ENCODE results near the gene XRCC1. TPM values are rescaled to one million over a fixed set of nuclear protein-coding genes. Genes with fewer than 3 reads are reported as not detected.

XRCC1 gene
- total RNA-seq, 1 experiment from 2014 or later = 37.4 TPM

- Histone ChIP-seq H3K9me2 (ENCODE audit: insufficient read depth) (no peaks in the 10 kb centered on the region), H3K9ac (ENCODE audit: low read length) (no peak overlapping the region), H3K9me3 (ENCODE audit: control insufficient read depth in 1 of 2, insufficient read depth in 1 of 2, low read depth in 1 of 2, low read length in 2 of 2) (no peaks in the 10 kb centered on the region), H3K4me3 (replicated peaks in 1 of 2; ENCODE audit: low read depth in 1 of 2, low read length in 2 of 2) (no peak overlapping the region), H3K27me3 (ENCODE audit: insufficient read depth, low read length) (no peaks in the 10 kb centered on the region), H3K36me3 (ENCODE audit: control insufficient read depth in 1 of 2, insufficient read depth in 2 of 2, low read length in 2 of 2) (peaks cover 3 to 10% of the 10 kb centered on the region in 2 experiments; a peak in 3 of 4 replicates), H3K27ac (ENCODE audit: low read depth, low read length) (no peak overlapping the region), H3K4me1 (ENCODE audit: control insufficient read depth in 1 of 2, insufficient read depth in 2 of 2, low read length in 2 of 2) (no peaks in the 10 kb centered on the region), H3K4me2 (ENCODE audit: low read length) (no peak overlapping the region), H2AFZ (ENCODE audit: low read depth, low read length, poor library complexity, severe bottlenecking) (no peak overlapping the region), H4K20me1 (ENCODE audit: insufficient read depth) (no peaks in the 10 kb centered on the region), H3K79me2 (ENCODE audit: insufficient read depth, low read length) (no peaks in the 10 kb centered on the region)
- POLR2A ChIA-PET = no interaction called here
- RAD21 ChIA-PET (ENCODE audit: low non-redundant PET in 1 of 2, low total read pairs in 2 of 2, uncharacterized antibody in 2 of 2, unreplicated experiment in 2 of 2) = no interaction called here
- no TSS peak for BruUV-seq (replicated peaks)
- CTCF ChIA-PET = interaction anchor here (1.5 kb wide), 1 partner anchor 9 kb away, joined by 7 read pairs; no protein-coding TSS in a partner anchor
- intact Hi-C loops (cut with micrococcal nuclease) = no loop called here
- TF ChIP-seq CEBPB (IDR thresholded peaks at IDR 0.05; ENCODE audit: low read depth) = no peak
- TF ChIP-seq SRF (IDR thresholded peaks at IDR 0.05; ENCODE audit: low read depth) = no peak
- no peak for DNase-seq (ENCODE audit: low read depth, low spot score)
- ATAC-seq = no peak
Measured at GRCh38 chr19:43545981-43546380, 29.3 kb downstream of the XRCC1 start.

DNA sequence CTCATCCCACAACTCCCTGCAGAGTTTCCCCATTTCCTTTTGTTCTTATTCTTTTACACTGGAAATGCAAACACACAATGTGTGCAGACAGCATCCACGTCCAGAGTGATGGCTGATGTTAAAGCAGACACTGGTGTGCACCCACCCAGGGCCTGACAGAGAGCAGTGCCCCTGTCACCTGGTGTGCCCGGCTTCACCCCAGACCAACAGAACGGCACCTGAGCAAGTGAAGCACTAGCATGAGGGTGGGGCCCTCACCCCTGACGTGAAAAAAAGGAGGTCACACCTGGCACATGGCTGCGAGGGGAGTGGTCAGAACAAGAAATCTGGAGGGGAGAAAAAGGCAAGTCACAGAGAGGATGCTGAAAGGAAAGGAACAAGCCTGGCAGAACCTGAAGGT, 30.1 kb downstream of the XRCC1 start:
- no peak for ATAC-seq
- POLR2A ChIA-PET = no interaction called here
- Histone ChIP-seq H3K9me3 (ENCODE audit: control insufficient read depth in 1 of 2, insufficient read depth in 1 of 2, low read depth in 1 of 2, low read length in 2 of 2) (no peaks in the 10 kb centered on the region), H3K9ac (ENCODE audit: low read length) (no peak overlapping the region), H4K20me1 (ENCODE audit: insufficient read depth) (no peaks in the 10 kb centered on the region), H2AFZ (ENCODE audit: low read depth, low read length, poor library complexity, severe bottlenecking) (no peak overlapping the region), H3K4me3 (replicated peaks in 1 of 2; ENCODE audit: low read depth in 1 of 2, low read length in 2 of 2) (no peak overlapping the region), H3K4me1 (ENCODE audit: control insufficient read depth in 1 of 2, insufficient read depth in 2 of 2, low read length in 2 of 2) (no peaks in the 10 kb centered on the region), H3K27me3 (ENCODE audit: insufficient read depth, low read length) (no peaks in the 10 kb centered on the region), H3K4me2 (ENCODE audit: low read length) (no peak overlapping the region), H3K79me2 (ENCODE audit: insufficient read depth, low read length) (no peaks in the 10 kb centered on the region), H3K9me2 (ENCODE audit: insufficient read depth) (no peaks in the 10 kb centered on the region), H3K27ac (ENCODE audit: low read depth, low read length) (no peak overlapping the region), H3K36me3 (ENCODE audit: control insufficient read depth in 1 of 2, insufficient read depth in 2 of 2, low read length in 2 of 2) (peaks cover 3 to 10% of the 10 kb centered on the region in 2 experiments; a peak in 3 of 4 replicates)
- intact Hi-C loops (cut with micrococcal nuclease) = no loop called here
- CTCF ChIA-PET = interaction anchor here (1.5 kb wide), 1 partner anchor 10 kb away, joined by 7 read pairs; no protein-coding TSS in a partner anchor
- RAD21 ChIA-PET (ENCODE audit: low non-redundant PET in 1 of 2, low total read pairs in 2 of 2, uncharacterized antibody in 2 of 2, unreplicated experiment in 2 of 2) = no interaction called here
- no peak for TF ChIP-seq TCF7L2 (IDR thresholded peaks at IDR 0.05; ENCODE audit: borderline replicate concordance, extremely low read depth, insufficient read depth, insufficient read length)
- no peak for TF ChIP-seq SIN3A (IDR thresholded peaks at IDR 0.05; ENCODE audit: low read depth)
- TF ChIP-seq, protein P1, sequence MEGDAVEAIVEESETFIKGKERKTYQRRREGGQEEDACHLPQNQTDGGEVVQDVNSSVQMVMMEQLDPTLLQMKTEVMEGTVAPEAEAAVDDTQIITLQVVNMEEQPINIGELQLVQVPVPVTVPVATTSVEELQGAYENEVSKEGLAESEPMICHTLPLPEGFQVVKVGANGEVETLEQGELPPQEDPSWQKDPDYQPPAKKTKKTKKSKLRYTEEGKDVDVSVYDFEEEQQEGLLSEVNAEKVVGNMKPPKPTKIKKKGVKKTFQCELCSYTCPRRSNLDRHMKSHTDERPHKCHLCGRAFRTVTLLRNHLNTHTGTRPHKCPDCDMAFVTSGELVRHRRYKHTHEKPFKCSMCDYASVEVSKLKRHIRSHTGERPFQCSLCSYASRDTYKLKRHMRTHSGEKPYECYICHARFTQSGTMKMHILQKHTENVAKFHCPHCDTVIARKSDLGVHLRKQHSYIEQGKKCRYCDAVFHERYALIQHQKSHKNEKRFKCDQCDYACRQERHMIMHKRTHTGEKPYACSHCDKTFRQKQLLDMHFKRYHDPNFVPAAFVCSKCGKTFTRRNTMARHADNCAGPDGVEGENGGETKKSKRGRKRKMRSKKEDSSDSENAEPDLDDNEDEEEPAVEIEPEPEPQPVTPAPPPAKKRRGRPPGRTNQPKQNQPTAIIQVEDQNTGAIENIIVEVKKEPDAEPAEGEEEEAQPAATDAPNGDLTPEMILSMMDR (IDR thresholded peaks at IDR 0.05 in 2 of 3, conservative IDR thresholded peaks at IDR 0.05 in 1 of 3; ENCODE audit: borderline replicate concordance in 1 of 3, insufficient read depth in 1 of 3, low read depth in 2 of 3, low read length in 2 of 3) = no peak
- TF ChIP-seq ZFX (IDR thresholded peaks at IDR 0.05) = no peak
- TF ChIP-seq EZH2phosphoT487 (IDR thresholded peaks at IDR 0.05; ENCODE audit: borderline replicate concordance) = no peak
- TF ChIP-seq JUND (IDR thresholded peaks at IDR 0.05) = no peak
- TF ChIP-seq YY1 (IDR thresholded peaks at IDR 0.05; ENCODE audit: extremely low read depth, insufficient replicate concordance, low read depth, low read length) = no peak
- no peak for TF ChIP-seq SRF (IDR thresholded peaks at IDR 0.05; ENCODE audit: low read depth)
- no peak for TF ChIP-seq REST (IDR thresholded peaks at IDR 0.05; ENCODE audit: low read depth)
- no peak for DNase-seq (ENCODE audit: low read depth, low spot score)
- BruUV-seq (replicated peaks) = no TSS peak

All from HCT116 (cell line).